Lung (tissue), 12 donors: ENCODE data around the gene SHH. TPM values are rescaled to one million over a fixed set of nuclear protein-coding genes. Genes with fewer than 3 reads are reported as not detected.
A peak's percentile ranks its signal among the peaks of the same experiment; 100 is the strongest.

Experiments used
- ATAC-seq: fragments of 200-7000 bp; cut with Tn5 transposase; one replicate; pipeline ENCODE4 v1.9.1; 2020; ENCODE audit warnings: moderate number of reproducible peaks; ENCODE audit not compliant: insufficient read depth, low FRiP score
- DNase-seq, 3 donors: peaks; one replicate each; pipeline ENCODE4 v3.0.0-alpha.2; 2013 to 2017
- H3K27ac ChIP-seq, 2 donors: one replicate each; pipeline ENCODE4 v1.5.1; 2013; ENCODE audit warnings: mild to moderate bottlenecking in 2 of 2, moderate library complexity in 2 of 2, control low read depth in 1 of 2, inconsistent platforms in 1 of 2, low read depth in 1 of 2, low read length in 1 of 2
- H3K27me3 ChIP-seq, 3 donors: one replicate each; pipeline ENCODE4 v1.5.1; 2013; ENCODE audit warnings: low read length in 2 of 3; ENCODE audit not compliant: control insufficient read depth in 3 of 3, insufficient read depth in 3 of 3
- H3K36me3 ChIP-seq, 4 donors: one replicate each; pipeline ENCODE4 v1.5.1; 2013; ENCODE audit warnings: low read length in 4 of 4, mild to moderate bottlenecking in 1 of 4, moderate library complexity in 1 of 4; ENCODE audit not compliant: control insufficient read depth in 4 of 4, insufficient read depth in 4 of 4
- H3K4me1 ChIP-seq, 5 donors: one replicate each; pipeline ENCODE4 v1.5.1; 2013; ENCODE audit warnings: low read length in 5 of 5, mild to moderate bottlenecking in 2 of 5, moderate library complexity in 1 of 5; ENCODE audit not compliant: control insufficient read depth in 5 of 5, insufficient read depth in 5 of 5
- H3K4me3 ChIP-seq: one replicate; pipeline ENCODE4 v1.5.1; 2013; ENCODE audit warnings: mild to moderate bottlenecking, control low read depth, moderate library complexity
- H3K9ac ChIP-seq, 2 donors: one replicate each; pipeline ENCODE4 v1.5.1; 2013; ENCODE audit warnings: low read length in 2 of 2, control low read depth in 1 of 2; ENCODE audit not compliant: insufficient read depth in 1 of 2
- H3K9me3 ChIP-seq, 4 donors: one replicate each; pipeline ENCODE4 v1.5.1; 2013; ENCODE audit warnings: low read length in 3 of 4, mild to moderate bottlenecking in 1 of 4, moderate library complexity in 1 of 4; ENCODE audit not compliant: control insufficient read depth in 4 of 4, insufficient read depth in 3 of 4
- CTCF ChIP-seq: IDR thresholded peaks from 2 replicates; pipeline ENCODE4 v1.5.1; 2012; ENCODE audit warnings: mild to moderate bottlenecking; ENCODE audit errors: control extremely low read depth, extremely low read depth
- WGBS, 2 donors: extraction: QIAGEN DNeasy Blood & Tissue Kit; methylation state at CpG; one replicate each; pipeline ENCODE4 v1.1.7; 2013; 5-methylcytosine and 5-hydroxymethylcytosine counted together
- polyA plus RNA-seq, 2 donors: library from polyadenylated mRNA; stranded (reverse); fragments of 200-250 nt; gene quantifications; one replicate each; pipeline ENCODE4 v1.2.1, GENCODE V29; 2013
- total RNA-seq, 2 donors: library from RNA; depleted of rRNA in 1 of 2; stranded (reverse); fragments of >200 nt in 1 of 2; gene quantifications; one replicate each; pipeline ENCODE4 v1.2.1, GENCODE V29; 2014 to 2021
- donor health status: control.
- donor health status: control.
- donor health status: Bipolar disorder and iron deficiency.
- donor health status: healthy.
- donor health status: DM: yes; HTN: yes; CAD: no.

The SHH gene
- total and polyA plus RNA-seq, 4 donors: 1.5 to 9.3 (median 4.4) TPM

- H3K4me3 ChIP-seq: no peak overlapping the region
- ATAC-seq (no peak), DNase-seq (no peak)
- no peaks in the 10 kb centered on the region for H3K9me3 ChIP-seq
- H3K36me3 ChIP-seq: peaks cover 0 to 7% (median 5%) of the 10 kb centered on the region in 4 donors
- WGBS, 2 donors: 95 to 96% methylated on average over 10 of the region's 10 CpGs
- H3K27me3 ChIP-seq: no peaks in the 10 kb centered on the region
- H3K4me1 ChIP-seq: peaks cover 0 to 25% (median 4%) of the 10 kb centered on the region in 5 donors
- no peak overlapping the region for H3K9ac ChIP-seq
- TF ChIP-seq CTCF: no peak
- H3K27ac ChIP-seq: no peak overlapping the region
These were observed 53.9 kb downstream of the SHH start for GRCh38 chr7:155758348-155758747.

GRCh38 chr7:155756322-155756721 lies 55.9 kb downstream of the SHH start:
- DNase-seq (no peak), ATAC-seq (peak; percentile 45)
- H3K4me3 ChIP-seq: no peak overlapping the region
- no peaks in the 10 kb centered on the region for H3K9me3 ChIP-seq
- TF ChIP-seq CTCF: no peak
- no peak overlapping the region for H3K9ac ChIP-seq
- no peak overlapping the region for H3K27ac ChIP-seq
- H3K4me1 ChIP-seq: peaks cover 0 to 24% (median 4%) of the 10 kb centered on the region in 5 donors
- WGBS, 2 donors: 86% methylated on average over 9 of the region's 9 CpGs
- H3K36me3 ChIP-seq: peaks cover 0 to 9% (median 6%) of the 10 kb centered on the region in 4 donors
- H3K27me3 ChIP-seq: no peaks in the 10 kb centered on the region

- no peak for TF ChIP-seq CTCF
- WGBS, 2 donors: 68 to 82% methylated on average over 3 of the region's 3 CpGs
- ATAC-seq (no peak), DNase-seq (no peak)
- H3K27ac ChIP-seq: no peak overlapping the region
- no peak overlapping the region for H3K4me3 ChIP-seq
- no peak overlapping the region for H3K9ac ChIP-seq
- H3K27me3 ChIP-seq: no peaks in the 10 kb centered on the region
- no peaks in the 10 kb centered on the region for H3K9me3 ChIP-seq
- peaks cover 0 to 25% (median 4%) of the 10 kb centered on the region in 5 donors for H3K4me1 ChIP-seq
- H3K36me3 ChIP-seq: peaks cover 0 to 9% (median 6%) of the 10 kb centered on the region in 4 donors
These were observed 57.2 kb downstream of the SHH start for GRCh38 chr7:155755026-155755425.

- H3K4me3 ChIP-seq: no peak overlapping the region
- peaks cover 0 to 25% (median 4%) of the 10 kb centered on the region in 5 donors for H3K4me1 ChIP-seq
- no peak for ATAC-seq
- no peak overlapping the region for H3K27ac ChIP-seq
- no peak overlapping the region for H3K9ac ChIP-seq
- no peaks in the 10 kb centered on the region for H3K9me3 ChIP-seq
- H3K27me3 ChIP-seq: no peaks in the 10 kb centered on the region
- no peak for TF ChIP-seq CTCF
- H3K36me3 ChIP-seq: peaks cover 0 to 9% (median 4%) of the 10 kb centered on the region in 4 donors
- no peak for DNase-seq
These were observed 58.1 kb downstream of the SHH start for GRCh38 chr7:155754165-155754564.
